Effector CD8-positive, alpha-beta T cell (primary cell): ENCODE measurements around the gene PP2D1.
A peak's percentile ranks its signal among the peaks of the same experiment; 100 is the strongest.
"Not testable (repeated sequence)": the region's sequence is repeated elsewhere in the genome, so short reads cannot be mapped to it uniquely, and the experiment has no call there.

Source experiments
- DNase-seq: peaks from one replicate; lab custom pipeline; 2025; lab: John Stamatoyannopoulos, UW
- total RNA-seq, 4 experiments: gene quantifications; one replicate each; lab custom pipeline; 2026; lab: John Stamatoyannopoulos, UW

Gene PP2D1
- 0 to 0.09 (median 0) reads per million in 4 experiments for total RNA-seq

GRCh38 chr3:20012164-20012563 lies at the start of gene PP2D1:
PP2D1 (minus strand) TSS chr3:20012264; CDS start chr3:20012072, 192 bp downstream.
- DNase-seq: no peak

- no peak for DNase-seq
These were observed 49.1 kb upstream of the PP2D1 start for GRCh38 chr3:20060974-20061685.

- no peak for DNase-seq
These were observed 47.9 kb upstream of the PP2D1 start for GRCh38 chr3:20059929-20060328.

- no peak for DNase-seq
These were observed 45.6 kb upstream of the PP2D1 start for GRCh38 chr3:20057612-20058180.

- no peak for DNase-seq
These were observed 44.9 kb upstream of the PP2D1 start for GRCh38 chr3:20056725-20057611.

- no peak for DNase-seq
These were observed 43.8 kb upstream of the PP2D1 start for GRCh38 chr3:20055842-20056241.

GRCh38 chr3:20055020-20055775 lies 43.1 kb upstream of the PP2D1 start:
- no peak for DNase-seq

- no peak for DNase-seq
These were observed 42.5 kb upstream of the PP2D1 start for GRCh38 chr3:20054549-20054987.

- DNase-seq: no peak
These were observed 40.8 kb upstream of the PP2D1 start for GRCh38 chr3:20052851-20053250.

GRCh38 chr3:20051123-20051806 lies 39.2 kb upstream of the PP2D1 start:
- DNase-seq: no peak

GRCh38 chr3:20047976-20048883 lies 36.2 kb upstream of the PP2D1 start:
- DNase-seq: no peak

GRCh38 chr3:20047341-20047779 lies 35.3 kb upstream of the PP2D1 start:
- no peak for DNase-seq

GRCh38 chr3:20046556-20046955 lies 34.5 kb upstream of the PP2D1 start:
- no peak for DNase-seq

GRCh38 chr3:20045141-20045540 lies 33.1 kb upstream of the PP2D1 start:
- DNase-seq: not testable (repeated sequence)

- no peak for DNase-seq
These were observed 31.8 kb upstream of the PP2D1 start for GRCh38 chr3:20043825-20044224.

GRCh38 chr3:20043396-20043795 lies 31.3 kb upstream of the PP2D1 start:
- peak; percentile 34 for DNase-seq

- no peak for DNase-seq
These were observed 30.3 kb upstream of the PP2D1 start for GRCh38 chr3:20042331-20042730.

GRCh38 chr3:20041197-20041780 lies 29.2 kb upstream of the PP2D1 start:
- DNase-seq: peak; percentile 52

- peak; percentile 45 for DNase-seq
These were observed 28.6 kb upstream of the PP2D1 start for GRCh38 chr3:20040548-20041196.
